ENCODE data around the gene NUMBL. TPM values are rescaled to one million over a fixed set of nuclear protein-coding genes. Genes with fewer than 3 reads are reported as not detected.

The NUMBL gene
- total and polyA plus RNA-seq, 2 donors = 2.0 to 15.3 TPM

DNA sequence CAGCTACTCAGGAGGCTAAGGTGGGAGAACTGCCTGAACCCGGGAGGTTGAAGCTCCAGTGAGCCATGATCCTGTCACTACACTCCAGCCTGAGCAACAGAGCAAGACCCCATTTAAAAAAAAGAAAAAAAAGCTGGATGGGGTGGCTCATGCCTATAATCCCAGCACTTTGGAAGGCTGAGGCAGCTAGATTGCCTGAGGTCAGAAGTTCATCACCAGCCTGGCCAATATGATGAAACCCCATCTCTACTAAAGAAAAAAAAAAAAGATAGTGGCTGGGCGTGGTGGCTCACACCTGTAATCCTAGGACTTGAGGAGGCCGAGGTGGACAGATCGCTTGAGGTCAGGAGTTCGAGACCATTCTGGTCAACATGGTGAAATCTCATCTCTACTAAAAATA is 74.3 kb downstream of the NUMBL start:
- peaks cover 6 to 9% of the 10 kb centered on the region in 2 donors for H3K36me3 ChIP-seq (ENCODE audit: control insufficient read depth in 2 of 2, insufficient read depth in 2 of 2, low read length in 1 of 2)
- no peak overlapping the region for H3K4me3 ChIP-seq (ENCODE audit: low read length in 2 of 2)
- H3K4me1 ChIP-seq (ENCODE audit: control insufficient read depth in 2 of 2, insufficient read depth in 2 of 2, low read length in 2 of 2) = peaks cover 3 to 22% of the 10 kb centered on the region in 2 donors
- H3K27ac ChIP-seq (ENCODE audit: low read depth in 1 of 2, low read length in 1 of 2) = no peak overlapping the region
- peaks cover 0 to 12% of the 10 kb centered on the region in 2 donors for H3K9me3 ChIP-seq (ENCODE audit: control insufficient read depth in 2 of 2, insufficient read depth in 1 of 2, low read length in 1 of 2)
- peaks cover 3 to 39% of the 10 kb centered on the region in 2 donors for H3K27me3 ChIP-seq (ENCODE audit: control insufficient read depth in 2 of 2, insufficient read depth in 1 of 2, low read length in 1 of 2)
- DNase-seq (ENCODE audit: low read depth in 6 of 9, low spot score in 9 of 9) = no peak
- 99% methylated on average over 5 of the region's 5 CpGs for WGBS

Other genes starting within 250 kb of the NUMBL start
- 17.6 TPM for gene SERTAD3, start 246.3 kb downstream of the NUMBL start, total RNA-seq
- 35.2 TPM for gene SERTAD3, start 246.3 kb downstream of the NUMBL start, polyA plus RNA-seq
- 49.9 TPM for gene BLVRB, start 224.9 kb downstream of the NUMBL start, total RNA-seq
- gene BLVRB, start 224.9 kb downstream of the NUMBL start, polyA plus RNA-seq = 88.8 TPM
- gene SPTBN4, start 223.7 kb downstream of the NUMBL start, total RNA-seq = 0.24 TPM
- gene SPTBN4, start 223.7 kb downstream of the NUMBL start, polyA plus RNA-seq = 0.73 TPM
- gene SHKBP1, start 113.8 kb downstream of the NUMBL start, total RNA-seq = 33.1 TPM
- 117 TPM for gene SHKBP1, start 113.8 kb downstream of the NUMBL start, polyA plus RNA-seq
- gene LTBP4, start 89.3 kb downstream of the NUMBL start, total RNA-seq = 6.0 TPM
- gene LTBP4, start 89.3 kb downstream of the NUMBL start, polyA plus RNA-seq = 35.6 TPM
- gene COQ8B, start 26.2 kb upstream of the NUMBL start, total RNA-seq = 21.6 TPM
- gene COQ8B, start 26.2 kb upstream of the NUMBL start, polyA plus RNA-seq = 40.1 TPM
- 6.7 TPM for gene ITPKC, start 26.5 kb upstream of the NUMBL start, total RNA-seq
- 35.5 TPM for gene ITPKC, start 26.5 kb upstream of the NUMBL start, polyA plus RNA-seq
- gene ACTMAP, start 59.8 kb upstream of the NUMBL start, total RNA-seq = 1.1 TPM
- 7.4 TPM for gene ACTMAP, start 59.8 kb upstream of the NUMBL start, polyA plus RNA-seq
- gene SNRPA, start 60.6 kb upstream of the NUMBL start, total RNA-seq = 60.9 TPM
- gene SNRPA, start 60.6 kb upstream of the NUMBL start, polyA plus RNA-seq = 58.4 TPM
- gene MIA, start 84.9 kb upstream of the NUMBL start, total RNA-seq = 3.8 TPM
- 38.7 TPM for gene MIA, start 84.9 kb upstream of the NUMBL start, polyA plus RNA-seq
- gene RAB4B, start 87.6 kb upstream of the NUMBL start, total RNA-seq = 24.2 TPM
- gene RAB4B, start 87.6 kb upstream of the NUMBL start, polyA plus RNA-seq = 86.7 TPM
- gene EGLN2, start 108.5 kb upstream of the NUMBL start, total RNA-seq = 80.0 TPM
- gene EGLN2, start 108.5 kb upstream of the NUMBL start, polyA plus RNA-seq = 90.3 TPM
- gene CYP2A6, start 159.8 kb upstream of the NUMBL start, total RNA-seq = 0.09 TPM
- 0.16 TPM for gene CYP2A6, start 159.8 kb upstream of the NUMBL start, polyA plus RNA-seq
- not detected for gene CYP2A7, start 191.6 kb upstream of the NUMBL start, total RNA-seq
- gene CYP2A7, start 191.6 kb upstream of the NUMBL start, polyA plus RNA-seq = 0.21 TPM

All from thymus (tissue), 11 donors.